Measurements from ENCODE around the gene MFF.

MFF gene

GRCh38 chr2:227295806-227296205 lies 29.2 kb upstream of the MFF start:
- H3K4me3 ChIP-seq (ENCODE audit: low read length), result no peak overlapping the region
- DNase-seq (ENCODE audit: low read depth), result no peak
- no peak for TF ChIP-seq CTCF (IDR thresholded peaks at IDR 0.05; ENCODE audit: insufficient read depth, low read depth, low read length, missing control alignments)

GRCh38 chr2:227296671-227297405 lies 28.2 kb upstream of the MFF start:
- TF ChIP-seq CTCF (IDR thresholded peaks at IDR 0.05; ENCODE audit: insufficient read depth, low read depth, low read length, missing control alignments), result no peak

GRCh38 chr2:227301523-227301922 lies 23.5 kb upstream of the MFF start:
- no peak for TF ChIP-seq CTCF (IDR thresholded peaks at IDR 0.05; ENCODE audit: insufficient read depth, low read depth, low read length, missing control alignments)
- no peak for DNase-seq (ENCODE audit: low read depth)
- H3K4me3 ChIP-seq (ENCODE audit: low read length), result no peak overlapping the region

More at GRCh38 chr2:227296671-227297405, 28.2 kb upstream of the MFF start:
- H3K4me3 ChIP-seq (ENCODE audit: low read length), result no peak overlapping the region
- peak; percentile 58 for DNase-seq (ENCODE audit: low read depth)

- H3K4me3 ChIP-seq (ENCODE audit: low read length), result peak overlapping the region; percentile 4
- TF ChIP-seq CTCF (IDR thresholded peaks at IDR 0.05; ENCODE audit: insufficient read depth, low read depth, low read length, missing control alignments), result no peak
- DNase-seq (ENCODE audit: low read depth), result peak; percentile 96
Observed at GRCh38 chr2:227308784-227309183, 16.3 kb upstream of the MFF start.

GRCh38 chr2:227310756-227311110 lies 14.3 kb upstream of the MFF start:
- H3K4me3 ChIP-seq (ENCODE audit: low read length), result no peak overlapping the region
- DNase-seq (ENCODE audit: low read depth), result peak; percentile 76
- no peak for TF ChIP-seq CTCF (IDR thresholded peaks at IDR 0.05; ENCODE audit: insufficient read depth, low read depth, low read length, missing control alignments)

- no peak for DNase-seq (ENCODE audit: low read depth)
- no peak overlapping the region for H3K4me3 ChIP-seq (ENCODE audit: low read length)
- TF ChIP-seq CTCF (IDR thresholded peaks at IDR 0.05; ENCODE audit: insufficient read depth, low read depth, low read length, missing control alignments), result no peak
Observed at GRCh38 chr2:227311861-227312506, 13.1 kb upstream of the MFF start.

All from epithelial cell of esophagus (primary cell).